Stimulated activated naive CD8-positive, alpha-beta T cell treated with anti-CD3 and anti-CD28 coated beads, Interleukin-15, amount 100 ng/mL, for 72 hours (primary cell): ENCODE data around the gene ASCL1.

Source experiments
- ATAC-seq: fragments of 150-1000 bp; cut with Tn5 transposase; 2 replicates; pipeline ENCODE4 v1.10.0; 2021; ENCODE audit warnings: mild to moderate bottlenecking, moderate library complexity
- DNase-seq, 2 donors: peaks; one replicate each; pipeline ENCODE4 v3.0.0; 2021 to 2022
- H3K27ac Mint-ChIP-seq, 2 donors: one replicate each; pipeline ENCODE4 v1.8.0; 2022; ENCODE audit warnings: mild to moderate bottlenecking in 2 of 2, mixed read lengths in 2 of 2, moderate library complexity in 2 of 2
- H3K27me3 Mint-ChIP-seq: one replicate; pipeline ENCODE4 v1.8.0; 2022; ENCODE audit warnings: mixed read lengths
- H3K4me1 Mint-ChIP-seq: one replicate; pipeline ENCODE4 v1.8.0; 2022; ENCODE audit warnings: mild to moderate bottlenecking, mixed read lengths
- H3K4me3 Mint-ChIP-seq, 2 donors: one replicate each; pipeline ENCODE4 v1.8.0; 2022; ENCODE audit warnings: mild to moderate bottlenecking in 2 of 2, mixed read lengths in 2 of 2, moderate library complexity in 1 of 2
- H3K9me3 Mint-ChIP-seq, 2 donors: one replicate each; pipeline ENCODE4 v1.8.0; 2022; ENCODE audit warnings: mixed read lengths in 2 of 2

ASCL1 gene

DNA sequence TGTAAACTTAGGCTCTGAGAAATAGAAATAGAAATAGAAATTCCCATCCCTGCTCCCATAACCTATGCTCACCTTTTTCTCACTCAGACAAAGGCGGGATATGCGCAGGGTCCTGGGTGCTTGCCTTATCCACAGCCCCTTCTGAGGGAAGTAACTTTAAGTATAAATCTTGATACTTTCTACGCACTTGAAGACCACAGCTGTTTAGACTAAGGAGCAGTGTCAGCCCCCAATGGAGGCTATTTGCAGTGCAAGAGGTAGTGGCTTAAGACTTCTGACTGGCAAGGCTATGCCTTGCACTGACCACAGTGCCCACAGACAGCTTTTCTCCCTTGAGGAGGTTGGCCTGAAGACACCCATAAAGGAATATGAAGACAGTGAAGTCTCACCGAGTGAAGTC is 35.2 kb downstream of the ASCL1 start:
- no peak for ATAC-seq
- peaks cover 4 to 14% of the 10 kb centered on the region in 2 donors for H3K9me3 Mint-ChIP-seq
- no peak overlapping the region for H3K27ac Mint-ChIP-seq

DNA sequence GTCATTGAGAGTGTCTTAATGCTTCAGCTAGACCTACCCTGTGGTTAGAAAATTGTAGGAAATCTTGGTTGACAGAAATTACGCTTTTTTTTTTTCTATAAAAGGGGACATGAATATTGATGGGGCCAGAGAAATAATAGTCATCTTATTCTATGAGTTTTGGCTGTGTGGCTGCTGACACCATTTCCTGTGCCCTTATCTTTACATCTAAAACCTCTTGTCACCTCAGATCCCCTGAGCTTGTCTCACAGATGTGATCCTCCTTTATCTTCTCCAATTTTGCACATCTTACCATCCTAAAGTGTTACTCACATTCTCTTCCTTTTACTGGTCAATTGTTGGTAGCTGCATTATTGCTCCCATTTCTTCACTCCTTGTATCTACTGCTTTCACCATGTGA is 36.1 kb downstream of the ASCL1 start:
- Mint-ChIP-seq H3K9me3 (peaks cover 5 to 16% of the 10 kb centered on the region in 2 donors), H3K4me3 (no peak overlapping the region), H3K27me3 (no peaks in the 10 kb centered on the region), H3K27ac (no peak overlapping the region), H3K4me1 (peaks cover 5% of the 10 kb centered on the region)
- DNase-seq = no peak
- ATAC-seq = no peak

More for the DNA sequence above, 35.2 kb downstream of the ASCL1 start:
- Mint-ChIP-seq H3K4me1 (peaks cover 5% of the 10 kb centered on the region), H3K4me3 (no peak overlapping the region), H3K27me3 (no peaks in the 10 kb centered on the region)
- DNase-seq = no peak

DNA sequence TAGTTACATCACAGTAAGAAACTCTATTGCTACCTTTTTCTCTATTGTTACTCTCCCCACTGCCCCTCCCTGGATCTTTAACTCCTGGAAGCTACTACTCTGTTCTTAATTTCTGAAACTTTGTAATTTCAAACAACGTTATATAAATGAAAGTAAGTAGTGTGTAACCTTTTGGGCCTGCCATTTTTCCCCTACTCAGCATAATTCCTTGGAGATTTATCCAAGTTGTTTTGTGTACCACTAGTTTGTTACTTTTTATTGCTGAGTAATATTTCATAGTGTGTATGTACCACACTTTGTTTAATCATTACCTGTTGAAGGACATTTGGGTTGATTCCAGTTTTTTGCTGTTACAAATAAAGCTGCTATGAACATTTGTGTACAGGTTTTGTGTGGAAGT is 37.9 kb downstream of the ASCL1 start:
- Mint-ChIP-seq H3K4me1 (peaks cover 5% of the 10 kb centered on the region), H3K27ac (no peak overlapping the region), H3K4me3 (no peak overlapping the region), H3K9me3 (peaks cover 12 to 23% of the 10 kb centered on the region in 2 donors), H3K27me3 (no peaks in the 10 kb centered on the region)
- ATAC-seq = no peak
- DNase-seq = no peak
